H1 (cell line): ENCODE results near the gene ADRA2B. TPM values are rescaled to one million over a fixed set of nuclear protein-coding genes. Genes with fewer than 3 reads are reported as not detected.

Experiments
- BACH1 ChIP-seq: IDR thresholded peaks from 2 replicates; pipeline ENCODE4 v1.6.1; 2012; ENCODE audit warnings: low read length, improper control_type of control experiment
- BCL11A ChIP-seq, 2 experiments: IDR thresholded peaks; one replicate each; pipeline ENCODE4 v1.6.1; 2011; ENCODE audit warnings: low read depth in 2 of 2, low read length in 2 of 2, mild to moderate bottlenecking in 2 of 2
- BRCA1 ChIP-seq: IDR thresholded peaks from 2 replicates; pipeline ENCODE4 v1.6.1; 2012; ENCODE audit warnings: low read depth, low read length, improper control_type of control experiment
- MAFK ChIP-seq: IDR thresholded peaks from 2 replicates; pipeline ENCODE4 v1.6.1; 2012; ENCODE audit warnings: low read depth, mild to moderate bottlenecking, improper control_type of control experiment, low read length
- TAF1 ChIP-seq: IDR thresholded peaks from 2 replicates; pipeline ENCODE4 v1.6.1; 2011; ENCODE audit warnings: mild to moderate bottlenecking, low read depth, low read length
- YY1 ChIP-seq: IDR thresholded peaks from 2 replicates; pipeline ENCODE4 v1.6.1; 2011; ENCODE audit warnings: low read depth, mild to moderate bottlenecking, low read length
- polyA plus RNA-seq, 7 experiments: library from polyadenylated mRNA; depleted of rRNA in 3 of 7; stranded (reverse) in 5 of 7; unstranded in 2 of 7; fragments of >200 nt in 5 of 7; fragments of 200-250 nt in 2 of 7; gene quantifications; 1 replicate in 5 of 7; 2 replicates in 1 of 7; 4 replicates in 1 of 7; pipeline versions ENCODE4 v1.2.1 to v1.2.3, GENCODE V29; 2011 to 2013; ENCODE audit warnings: missing spikeins in 2 of 7, mixed read lengths in 2 of 7
- total RNA-seq: library from RNA; stranded (reverse); fragmentation: NEBNext Ultra II Directional; extraction: Animal tissue kit (Norgen Biotek cat#: 25700); gene quantifications from 2 replicates; pipeline ENCODE4 v1.2.1, GENCODE V29; 2021
- TF ChIP-seq, protein P1 (sequence below), 3 experiments: IDR thresholded peaks; 1 replicate in 2 of 3; 2 replicates in 1 of 3; pipeline versions ENCODE4 v1.5.1 to v1.6.1; 2011; ENCODE audit warnings: low read length in 3 of 3, mild to moderate bottlenecking in 3 of 3, inconsistent platforms in 2 of 3, low read depth in 1 of 3, moderate library complexity in 1 of 3; ENCODE audit not compliant: insufficient read depth in 1 of 3; ENCODE audit errors: control extremely low read depth in 1 of 3
- TF ChIP-seq, protein P2 (sequence below): IDR thresholded peaks from 2 replicates; pipeline ENCODE4 v1.6.1; 2011; ENCODE audit warnings: low read depth, mild to moderate bottlenecking, low read length; ENCODE audit not compliant: insufficient read depth

The ADRA2B gene
- total and polyA plus RNA-seq, 2 of the 8 experiments (the other 6 are each of a cell fraction or from before 2014, with no cell fraction given) = 5.8 to 6.5 TPM

DNA sequence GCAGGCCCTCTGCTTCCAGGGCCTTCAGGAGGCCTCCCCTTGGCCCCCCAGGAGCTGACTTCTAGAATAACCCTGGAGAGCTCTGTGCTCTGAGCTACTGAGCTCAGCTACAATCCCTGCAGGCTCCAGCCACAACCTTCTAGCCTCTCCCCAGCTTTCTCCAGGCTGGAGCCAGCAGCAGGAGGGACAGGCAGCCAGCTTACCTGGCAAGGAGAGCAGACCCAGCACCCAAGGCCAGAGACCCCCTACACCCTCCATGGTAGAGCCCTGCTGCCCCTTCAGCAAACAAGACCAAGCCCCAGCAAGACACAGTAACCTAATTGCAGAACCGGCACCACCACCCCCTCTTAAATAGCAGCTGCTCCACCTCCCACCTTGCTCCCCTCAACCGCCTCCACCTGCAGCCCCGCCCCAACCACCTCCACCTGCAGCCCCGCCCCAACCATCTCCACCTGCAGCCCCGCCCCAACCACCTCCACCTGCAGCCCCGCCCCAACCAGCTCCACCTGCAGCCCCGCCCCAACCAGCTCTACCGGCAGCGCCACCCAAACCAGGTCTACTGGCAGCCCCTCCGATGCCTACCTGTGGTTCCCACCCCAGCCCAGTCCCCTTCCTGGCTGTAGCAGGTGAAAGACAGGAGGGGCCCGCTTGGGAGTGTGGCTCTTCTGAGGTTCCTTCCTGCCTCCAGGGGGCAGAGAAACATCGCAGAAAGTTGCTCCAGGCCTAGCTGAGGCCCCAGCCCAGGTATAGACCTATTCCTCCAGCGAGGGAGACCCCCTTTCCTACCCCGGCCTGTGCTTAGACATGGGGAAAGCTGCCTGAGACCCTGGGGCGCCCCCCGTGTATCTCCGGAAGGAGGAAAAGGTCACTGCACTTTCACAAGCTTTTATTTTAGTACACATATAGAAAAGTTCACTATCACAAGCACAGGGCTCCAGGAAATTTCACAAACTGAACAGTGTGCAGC, 22.1 kb upstream of the ADRA2B start, which contains the start of gene ASTL (continued):
- TF ChIP-seq BCL11A (IDR thresholded peaks at IDR 0.05; ENCODE audit: low read depth in 2 of 2, low read length in 2 of 2) (no peak), MAFK (no peak), TAF1 (peak; percentile 43; the same call in 1 of the 2 replicates), BRCA1 (no peak), BACH1 (no peak), YY1 (peak; percentile 62; the same call in 1 of the 2 replicates)
- TF ChIP-seq, protein P1, sequence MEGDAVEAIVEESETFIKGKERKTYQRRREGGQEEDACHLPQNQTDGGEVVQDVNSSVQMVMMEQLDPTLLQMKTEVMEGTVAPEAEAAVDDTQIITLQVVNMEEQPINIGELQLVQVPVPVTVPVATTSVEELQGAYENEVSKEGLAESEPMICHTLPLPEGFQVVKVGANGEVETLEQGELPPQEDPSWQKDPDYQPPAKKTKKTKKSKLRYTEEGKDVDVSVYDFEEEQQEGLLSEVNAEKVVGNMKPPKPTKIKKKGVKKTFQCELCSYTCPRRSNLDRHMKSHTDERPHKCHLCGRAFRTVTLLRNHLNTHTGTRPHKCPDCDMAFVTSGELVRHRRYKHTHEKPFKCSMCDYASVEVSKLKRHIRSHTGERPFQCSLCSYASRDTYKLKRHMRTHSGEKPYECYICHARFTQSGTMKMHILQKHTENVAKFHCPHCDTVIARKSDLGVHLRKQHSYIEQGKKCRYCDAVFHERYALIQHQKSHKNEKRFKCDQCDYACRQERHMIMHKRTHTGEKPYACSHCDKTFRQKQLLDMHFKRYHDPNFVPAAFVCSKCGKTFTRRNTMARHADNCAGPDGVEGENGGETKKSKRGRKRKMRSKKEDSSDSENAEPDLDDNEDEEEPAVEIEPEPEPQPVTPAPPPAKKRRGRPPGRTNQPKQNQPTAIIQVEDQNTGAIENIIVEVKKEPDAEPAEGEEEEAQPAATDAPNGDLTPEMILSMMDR (IDR thresholded peaks at IDR 0.05; ENCODE audit: control extremely low read depth in 1 of 3, insufficient read depth in 1 of 3, low read depth in 1 of 3, low read length in 3 of 3) = peak in 2 of 3 experiments; percentile 76 to 90; a peak in 3 of 4 replicates
- TF ChIP-seq, protein P2, sequence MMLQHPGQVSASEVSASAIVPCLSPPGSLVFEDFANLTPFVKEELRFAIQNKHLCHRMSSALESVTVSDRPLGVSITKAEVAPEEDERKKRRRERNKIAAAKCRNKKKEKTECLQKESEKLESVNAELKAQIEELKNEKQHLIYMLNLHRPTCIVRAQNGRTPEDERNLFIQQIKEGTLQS = no peak
- TF ChIP-seq, all 59 proteins: peak for 8
